SKM-1 (cell line): ENCODE measurements around the gene BRSK2.

Source experiments
- DNase-seq: peaks from one replicate; lab custom pipeline; 2025; ENCODE audit not compliant: unreplicated experiment; lab: John Stamatoyannopoulos, UW

The BRSK2 gene

GRCh38 chr11:1449490-1450243 is 59.9 kb downstream of the BRSK2 start:
- DNase-seq = no peak

GRCh38 chr11:1450344-1450875 is 60.7 kb downstream of the BRSK2 start:
- no peak for DNase-seq

- DNase-seq = no peak
These were observed 61.4 kb downstream of the BRSK2 start for GRCh38 chr11:1450949-1451710.

- DNase-seq = no peak
These were observed 62.2 kb downstream of the BRSK2 start for GRCh38 chr11:1451781-1452470.

GRCh38 chr11:1452744-1453143 is 63.0 kb downstream of the BRSK2 start:
- no peak for DNase-seq

GRCh38 chr11:1453611-1454034 is 63.9 kb downstream of the BRSK2 start:
- no peak for DNase-seq

- no peak for DNase-seq
These were observed 64.8 kb downstream of the BRSK2 start for GRCh38 chr11:1454576-1454975.

GRCh38 chr11:1455032-1455762 is 65.5 kb downstream of the BRSK2 start:
- no peak for DNase-seq

GRCh38 chr11:1455763-1456060 is 66.0 kb downstream of the BRSK2 start:
- no peak for DNase-seq

- DNase-seq = no peak
These were observed 66.4 kb downstream of the BRSK2 start for GRCh38 chr11:1456176-1456575.

GRCh38 chr11:1456596-1457325 is 67.0 kb downstream of the BRSK2 start:
- DNase-seq = no peak

GRCh38 chr11:1457326-1457680 is 67.6 kb downstream of the BRSK2 start:
- DNase-seq = no peak

GRCh38 chr11:1457856-1458255 is 68.1 kb downstream of the BRSK2 start:
- DNase-seq = no peak

GRCh38 chr11:1458340-1459218 is 68.8 kb downstream of the BRSK2 start:
- no peak for DNase-seq

GRCh38 chr11:1459219-1459575 is 69.5 kb downstream of the BRSK2 start:
- DNase-seq = no peak

- DNase-seq = no peak
These were observed 70.1 kb downstream of the BRSK2 start for GRCh38 chr11:1459764-1460395.

GRCh38 chr11:1460396-1460985 is 70.8 kb downstream of the BRSK2 start:
- DNase-seq = no peak

- no peak for DNase-seq
These were observed 71.5 kb downstream of the BRSK2 start for GRCh38 chr11:1460986-1461825.
